Gastrocnemius medialis (tissue), 4 donors: ENCODE measurements around the gene PDE6A. TPM values are rescaled to one million over a fixed set of nuclear protein-coding genes. Genes with fewer than 3 reads are reported as not detected.

Experiments used
- ATAC-seq, 2 donors: fragments of 150-250 bp; one replicate each; pipeline ENCODE4 v1.9.1; 2016
- DNase-seq, 2 donors: peaks; one replicate each; pipeline ENCODE4 v3.0.0-alpha.2; 2019
- H3K27ac ChIP-seq, 4 donors: fragments of 200-600 bp; sonication (generic); 1 replicate in 1 of 4; 2 replicates in 3 of 4; pipeline ENCODE4 v1.5.1; 2016 to 2018; ENCODE audit warnings: mild to moderate bottlenecking in 2 of 4, moderate library complexity in 1 of 4
- H3K27me3 ChIP-seq, 3 donors: fragments of 200-600 bp; sonication (generic) in 2 of 3; 1 replicate in 1 of 3; 2 replicates in 2 of 3; pipeline versions ENCODE4 v1.5.1 to v1.6.0; 2016 to 2019; ENCODE audit warnings: mild to moderate bottlenecking in 1 of 3, moderate library complexity in 1 of 3
- H3K36me3 ChIP-seq, 2 donors: fragments of 200-600 bp; sonication (generic) in 1 of 2; one replicate each; pipeline ENCODE4 v1.5.1; 2017 to 2018
- H3K4me1 ChIP-seq, 2 donors: fragments of 200-600 bp; sonication (generic) in 1 of 2; one replicate each; pipeline ENCODE4 v1.5.1; 2016 to 2017; ENCODE audit warnings: mild to moderate bottlenecking in 2 of 2
- H3K4me3 ChIP-seq, 4 donors: fragments of 200-600 bp; sonication (generic) in 3 of 4; 1 replicate in 1 of 4; 2 replicates in 3 of 4; pipeline ENCODE4 v1.5.1; 2016 to 2019; ENCODE audit warnings: mild to moderate bottlenecking in 2 of 4
- H3K9me3 ChIP-seq, 3 donors: fragments of 200-600 bp; sonication (generic) in 2 of 3; 1 replicate in 1 of 3; 2 replicates in 2 of 3; pipeline ENCODE4 v1.5.1; 2016 to 2019
- CTCF ChIP-seq, 5 experiments: fragments of 450-650 bp in 3 of 5; fragments of 200-600 bp in 2 of 5; sonication (generic) in 2 of 5; IDR thresholded peaks in 4 of 5; conservative IDR thresholded peaks in 1 of 5; 1 replicate in 4 of 5; 2 replicates in 1 of 5; pipeline ENCODE4 v1.5.1; 2016 to 2019; ENCODE audit warnings: antibody characterized with exemption in 5 of 5, mild to moderate bottlenecking in 3 of 5, moderate library complexity in 3 of 5
- POLR2A ChIP-seq, 2 donors: fragments of 450-650 bp; IDR thresholded peaks; one replicate each; pipeline ENCODE4 v1.6.1; 2017; ENCODE audit warnings: antibody characterized with exemption in 2 of 2, mild to moderate bottlenecking in 2 of 2, moderate library complexity in 2 of 2
- in situ Hi-C, 4 donors: fragments of 200-750 bp; cut with MboI; loops; one replicate each; pipeline versions ENCODE4 v1.15.0 to v1.8.0; 2017; ENCODE audit warnings: low sequenced_read_pairs in 4 of 4
- intact Hi-C: fragments of 100-400 bp; cut with DNase I; formaldehyde crosslinking; loops from one replicate; pipeline ENCODE4 v1.15.1; 2023; ENCODE audit warnings: low total_unique reads
- total RNA-seq, 4 donors: library from RNA; depleted of rRNA; stranded (reverse); fragments of >200 nt; gene quantifications; one replicate each; pipeline versions ENCODE4 v1.1.0 to v1.2.3, GENCODE V29; 2016

Gene PDE6A
- total RNA-seq, 4 donors from 2014 or later = not detected

DNA sequence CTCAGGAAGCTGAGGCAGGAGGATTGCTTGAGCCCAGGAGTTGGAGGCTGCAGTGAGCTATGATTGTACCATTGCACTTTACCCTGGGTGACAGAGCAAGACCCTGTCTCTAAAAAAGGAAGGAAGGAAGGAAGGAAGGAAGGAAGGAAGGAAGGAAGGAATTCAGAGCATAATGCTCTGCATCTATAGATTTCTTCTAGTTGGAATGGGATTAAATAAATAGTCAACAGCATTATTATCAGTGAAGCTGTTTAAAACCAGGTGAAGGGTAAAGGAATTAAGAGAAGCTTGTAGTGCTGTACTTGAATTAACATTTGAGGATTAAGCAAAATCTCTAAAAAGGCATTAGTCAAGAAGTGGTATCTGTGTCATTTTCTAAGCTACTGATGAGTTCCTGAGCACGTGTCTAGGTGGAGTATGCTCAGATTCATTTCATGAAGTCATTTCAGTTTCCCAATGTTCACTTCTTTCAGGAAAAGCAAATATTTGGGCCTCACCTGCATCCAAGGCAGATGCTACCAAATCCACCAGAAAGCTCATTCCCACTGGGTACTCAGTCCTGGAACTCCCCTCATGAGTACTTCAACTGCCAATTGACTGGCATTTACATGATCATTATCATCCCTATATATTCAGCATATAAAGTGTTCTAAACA lies 8.4 kb downstream of the PDE6A start:
- in situ Hi-C loops = no loop called here

GRCh38 chr5:149935431-149935901 lies 9.1 kb downstream of the PDE6A start:
- H3K27me3 ChIP-seq = no peaks in the 10 kb centered on the region
- H3K36me3 ChIP-seq = no peaks in the 10 kb centered on the region
- DNase-seq (no peak), ATAC-seq (no peak)
- no peaks in the 10 kb centered on the region for H3K9me3 ChIP-seq
- TF ChIP-seq POLR2A (IDR thresholded peaks at IDR 0.05) (no peak), CTCF (IDR thresholded peaks at IDR 0.05 in 4 of 5, conservative IDR thresholded peaks at IDR 0.05 in 1 of 5) (no peak)
- intact Hi-C loops = loop anchor here (5.0 kb wide), 1 partner anchor 42 kb away; no protein-coding TSS in a partner anchor
- H3K4me1 ChIP-seq = peaks cover 0 to 21% of the 10 kb centered on the region in 2 donors
- H3K27ac ChIP-seq = no peak overlapping the region
- H3K4me3 ChIP-seq = no peak overlapping the region
- in situ Hi-C loops = no loop called here

More for the DNA sequence above, 8.4 kb downstream of the PDE6A start:
- no peaks in the 10 kb centered on the region for H3K9me3 ChIP-seq
- no peak for ATAC-seq
- no peak for DNase-seq
- TF ChIP-seq CTCF (IDR thresholded peaks at IDR 0.05 in 4 of 5, conservative IDR thresholded peaks at IDR 0.05 in 1 of 5) (no peak), POLR2A (IDR thresholded peaks at IDR 0.05) (no peak)
- H3K4me3 ChIP-seq = no peak overlapping the region
- no peaks in the 10 kb centered on the region for H3K27me3 ChIP-seq
- no peak overlapping the region for H3K27ac ChIP-seq
- peaks cover 0 to 18% of the 10 kb centered on the region in 2 donors for H3K4me1 ChIP-seq
- no peaks in the 10 kb centered on the region for H3K36me3 ChIP-seq
- intact Hi-C loops = loop anchor here (2.0 to 5.0 kb wide), 2 partner anchors 41 to 55 kb away; no protein-coding TSS in a partner anchor

DNA sequence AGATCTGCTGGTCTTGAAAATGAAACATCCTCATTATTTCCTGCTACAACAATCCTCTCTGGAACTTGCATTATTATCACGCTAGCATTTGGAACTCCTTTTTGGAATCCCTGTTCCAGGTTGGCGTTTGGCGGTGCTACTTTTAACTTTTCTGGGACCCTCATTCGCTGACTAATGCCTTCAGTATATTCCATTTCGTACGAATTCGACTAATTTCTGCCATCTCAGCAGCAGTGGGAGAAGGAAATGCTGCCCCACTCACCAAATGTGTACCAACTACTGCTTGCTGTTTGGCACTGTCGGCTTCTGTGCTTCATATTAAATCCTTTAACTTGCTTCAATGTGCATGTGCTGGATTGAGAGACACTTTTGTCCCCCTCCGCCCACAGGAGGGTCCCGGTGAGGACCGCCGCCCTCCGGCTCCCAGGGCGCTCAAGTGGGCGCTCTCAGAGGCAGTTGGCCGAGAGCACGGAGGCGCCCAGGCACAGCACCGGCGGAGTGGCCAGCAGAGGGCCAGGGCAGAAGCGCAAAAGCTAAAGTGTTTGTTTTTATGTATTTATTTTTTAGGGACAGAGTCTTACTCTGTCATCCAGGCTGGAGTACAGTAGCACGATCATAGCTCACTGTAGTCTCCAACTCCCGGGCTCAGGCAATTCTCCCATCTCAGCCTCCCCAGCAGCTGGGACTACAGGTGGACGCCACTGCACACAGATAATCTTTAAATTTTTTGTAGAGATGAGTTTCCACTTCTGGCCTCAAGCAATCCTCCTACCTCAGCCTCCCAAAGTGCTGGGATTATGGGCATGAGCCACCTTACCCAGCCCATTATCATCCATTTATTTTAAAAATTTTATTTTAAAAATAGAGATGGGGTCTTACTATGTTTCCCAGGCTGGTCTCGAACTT lies 11.9 kb downstream of the PDE6A start:
- ATAC-seq (peak; percentile 77 to 86), DNase-seq (peak in 1 of 2 donors; percentile 57)
- no peaks in the 10 kb centered on the region for H3K9me3 ChIP-seq
- H3K4me1 ChIP-seq = peaks cover 0 to 11% of the 10 kb centered on the region in 2 donors
- intact Hi-C loops = loop anchor here (1.0 kb wide), 1 partner anchor 28 kb away; the partner anchor contains the start of gene SLC26A2
- TF ChIP-seq POLR2A (IDR thresholded peaks at IDR 0.05) (peak in 1 of 2 donors; percentile 14), CTCF (IDR thresholded peaks at IDR 0.05 in 4 of 5, conservative IDR thresholded peaks at IDR 0.05 in 1 of 5) (peak; percentile 48 to 74 (median 61))
- H3K4me3 ChIP-seq = peak overlapping the region; percentile 56 to 75 (median 60)
- in situ Hi-C loops = no loop called here
- no peaks in the 10 kb centered on the region for H3K27me3 ChIP-seq
- H3K27ac ChIP-seq = peak overlapping the region; percentile 53 to 85 (median 70)
- H3K36me3 ChIP-seq = no peaks in the 10 kb centered on the region

GRCh38 chr5:149931992-149932436 lies 12.6 kb downstream of the PDE6A start:
- no peak for DNase-seq
- no peaks in the 10 kb centered on the region for H3K9me3 ChIP-seq
- in situ Hi-C loops = no loop called here
- intact Hi-C loops = loop anchor here (1.0 kb wide), 1 partner anchor 28 kb away; the partner anchor contains the start of gene SLC26A2
- peaks cover 0 to 11% of the 10 kb centered on the region in 2 donors for H3K4me1 ChIP-seq
- TF ChIP-seq CTCF (IDR thresholded peaks at IDR 0.05 in 4 of 5, conservative IDR thresholded peaks at IDR 0.05 in 1 of 5) (no peak), POLR2A (IDR thresholded peaks at IDR 0.05) (no peak)
- ATAC-seq = peak; percentile 22 to 62
- peak overlapping the region; percentile 56 to 75 (median 60) for H3K4me3 ChIP-seq
- no peaks in the 10 kb centered on the region for H3K27me3 ChIP-seq
- H3K27ac ChIP-seq = peak overlapping the region; percentile 53 to 85 (median 70)
- no peaks in the 10 kb centered on the region for H3K36me3 ChIP-seq
